Measurements from ENCODE around the gene ADCY2. TPM values are rescaled to one million over a fixed set of nuclear protein-coding genes. Genes with fewer than 3 reads are reported as not detected.

Gene ADCY2
- total RNA-seq, 2 donors from 2014 or later = 0.52 to 2.3 TPM

- ATAC-seq (no peak), DNase-seq (no peak)
- intact Hi-C loops (cut with DNase I, micrococcal nuclease) = no loop called here
These were observed 82.5 kb downstream of the ADCY2 start for GRCh38 chr5:7478459-7478858.

- DNase-seq (no peak), ATAC-seq (no peak)
- intact Hi-C loops (cut with DNase I, micrococcal nuclease) = no loop called here
These were observed 92.8 kb downstream of the ADCY2 start for GRCh38 chr5:7488734-7489133.

- DNase-seq = no peak
- ATAC-seq = no peak
- intact Hi-C loops (cut with DNase I, micrococcal nuclease) = no loop called here
These were observed 96.4 kb downstream of the ADCY2 start for GRCh38 chr5:7492371-7492770.

DNA sequence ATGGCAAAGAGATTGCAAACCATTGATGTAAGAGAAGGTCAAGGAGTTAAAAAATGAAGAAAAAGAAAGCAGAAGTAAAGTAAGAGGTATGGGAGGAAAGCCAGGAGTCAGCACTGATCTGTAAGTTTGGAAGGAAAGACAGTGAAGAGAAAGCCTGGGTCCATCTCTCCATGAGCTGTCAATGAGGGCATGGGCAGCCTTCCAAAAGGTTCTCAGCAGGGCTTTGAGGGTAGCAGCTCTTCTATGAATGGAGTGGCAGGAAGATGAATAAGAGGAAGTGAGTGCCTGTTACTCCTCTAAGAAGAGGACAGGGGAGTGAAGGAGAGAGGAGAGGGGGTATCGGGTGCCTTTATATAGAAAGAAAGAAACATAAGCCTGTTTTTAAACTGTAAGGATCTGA lies 97.1 kb downstream of the ADCY2 start:
- intact Hi-C loops (cut with DNase I, micrococcal nuclease) = no loop called here
- no peak for ATAC-seq
- no peak for DNase-seq

GRCh38 chr5:7493622-7494021 lies 97.7 kb downstream of the ADCY2 start:
- DNase-seq (no peak), ATAC-seq (no peak)
- intact Hi-C loops (cut with DNase I, micrococcal nuclease) = no loop called here

DNA sequence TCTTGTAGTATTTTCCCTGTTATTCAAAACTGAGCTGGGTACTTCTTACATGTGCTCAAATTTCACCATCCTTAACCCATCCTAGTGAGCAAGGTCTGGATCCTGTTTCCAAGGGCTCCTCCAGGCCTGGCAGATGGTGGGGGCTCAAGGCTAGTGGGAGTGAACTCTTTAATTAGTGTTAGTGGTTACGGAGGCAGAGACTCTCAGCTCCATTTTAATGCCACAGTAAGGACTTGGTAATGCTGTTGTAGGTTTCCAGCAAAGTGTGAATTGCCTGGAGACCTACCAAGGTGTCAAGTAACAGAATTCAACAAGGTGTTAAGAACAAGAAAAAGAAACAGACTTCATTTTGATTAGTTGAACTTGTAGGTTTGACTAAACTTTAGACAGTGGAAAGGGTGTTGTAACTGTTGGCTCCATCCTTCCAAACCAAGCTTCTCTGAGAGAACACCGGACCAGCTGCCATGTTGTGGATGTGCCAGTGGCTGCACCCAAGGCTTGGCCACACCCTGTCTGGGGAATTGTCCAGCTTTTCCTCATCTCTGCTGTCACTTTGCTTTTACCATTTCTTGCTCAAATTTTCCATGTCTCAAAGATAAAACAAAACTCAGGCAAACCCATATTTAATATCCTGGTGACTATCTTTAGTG lies 98.7 kb downstream of the ADCY2 start:
- ATAC-seq (no peak), DNase-seq (no peak)
- intact Hi-C loops (cut with DNase I, micrococcal nuclease) = no loop called here

DNA sequence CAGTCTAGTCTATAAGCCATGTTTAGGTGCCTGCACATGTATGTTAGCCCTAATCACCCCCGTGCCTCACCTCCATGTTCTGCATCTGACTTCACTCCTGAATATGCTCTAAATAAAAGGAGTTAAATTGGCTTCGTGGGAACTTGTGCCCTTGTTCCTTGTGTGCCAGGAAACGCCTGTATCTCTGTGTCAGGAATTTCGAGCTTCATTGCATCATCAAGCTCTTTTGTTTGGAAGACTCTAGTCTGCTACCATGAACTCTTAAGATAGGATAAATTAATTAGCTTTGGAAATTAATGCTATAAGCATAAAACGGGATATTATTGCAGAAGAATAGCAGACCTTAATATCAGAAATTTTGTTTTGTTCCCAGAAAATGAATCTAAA lies 99.2 kb downstream of the ADCY2 start:
- intact Hi-C loops (cut with DNase I, micrococcal nuclease) = no loop called here
- ATAC-seq (no peak), DNase-seq (no peak)

DNA sequence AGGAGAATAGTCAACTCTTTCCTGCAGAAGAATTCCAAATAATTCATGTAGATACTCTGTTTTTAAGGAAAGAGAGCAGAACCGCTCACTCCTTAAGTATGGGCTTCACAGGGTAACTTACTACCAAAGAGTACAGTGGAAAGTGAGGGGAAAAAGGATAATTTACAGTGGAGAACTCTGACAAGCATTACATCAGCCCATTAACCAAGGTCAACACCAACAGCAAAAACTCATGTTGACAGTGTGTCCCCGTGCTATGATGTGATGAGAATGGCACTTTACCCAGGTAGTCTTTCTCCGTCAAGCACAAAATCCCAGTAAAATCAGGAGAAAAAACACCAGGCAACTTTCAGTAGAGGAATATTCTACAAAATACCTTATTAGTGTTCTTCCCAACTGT lies 104.3 kb downstream of the ADCY2 start:
- intact Hi-C loops (cut with DNase I, micrococcal nuclease) = no loop called here
- no peak for DNase-seq
- no peak for ATAC-seq

GRCh38 chr5:7501061-7501460 lies 105.1 kb downstream of the ADCY2 start:
- DNase-seq (no peak), ATAC-seq (no peak)
- intact Hi-C loops (cut with DNase I, micrococcal nuclease) = no loop called here

- ATAC-seq (no peak), DNase-seq (no peak)
- intact Hi-C loops (cut with DNase I, micrococcal nuclease) = no loop called here
These were observed 107.6 kb downstream of the ADCY2 start for GRCh38 chr5:7503564-7503963.

- no peak for ATAC-seq
- intact Hi-C loops (cut with DNase I, micrococcal nuclease) = no loop called here
These were observed 119.5 kb downstream of the ADCY2 start for GRCh38 chr5:7515284-7515914.

GRCh38 chr5:7516253-7516652 lies 120.3 kb downstream of the ADCY2 start:
- intact Hi-C loops (cut with DNase I, micrococcal nuclease) = no loop called here
- DNase-seq = no peak
- no peak for ATAC-seq

More at GRCh38 chr5:7515284-7515914, 119.5 kb downstream of the ADCY2 start:
- DNase-seq = no peak

DNA sequence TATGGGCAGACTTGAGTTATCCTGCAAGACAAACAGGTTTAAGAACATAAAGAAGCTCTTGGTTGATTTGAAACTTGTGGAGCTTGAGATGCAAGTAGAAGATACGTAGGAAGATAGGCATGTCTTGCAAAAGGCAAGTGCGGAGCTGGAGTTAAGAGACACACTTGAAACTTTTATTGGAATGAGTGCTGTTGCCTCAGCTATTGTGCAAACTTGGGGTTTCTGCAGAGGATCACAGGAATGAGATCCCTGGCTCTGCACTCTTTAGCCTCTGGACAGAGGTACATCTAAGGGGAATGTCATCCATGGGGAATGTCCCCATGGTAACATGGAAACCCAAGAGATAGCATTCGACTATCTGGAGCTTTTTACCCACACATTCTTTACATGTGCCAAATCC lies 121.1 kb downstream of the ADCY2 start:
- intact Hi-C loops (cut with DNase I, micrococcal nuclease) = no loop called here
- no peak for ATAC-seq

DNA sequence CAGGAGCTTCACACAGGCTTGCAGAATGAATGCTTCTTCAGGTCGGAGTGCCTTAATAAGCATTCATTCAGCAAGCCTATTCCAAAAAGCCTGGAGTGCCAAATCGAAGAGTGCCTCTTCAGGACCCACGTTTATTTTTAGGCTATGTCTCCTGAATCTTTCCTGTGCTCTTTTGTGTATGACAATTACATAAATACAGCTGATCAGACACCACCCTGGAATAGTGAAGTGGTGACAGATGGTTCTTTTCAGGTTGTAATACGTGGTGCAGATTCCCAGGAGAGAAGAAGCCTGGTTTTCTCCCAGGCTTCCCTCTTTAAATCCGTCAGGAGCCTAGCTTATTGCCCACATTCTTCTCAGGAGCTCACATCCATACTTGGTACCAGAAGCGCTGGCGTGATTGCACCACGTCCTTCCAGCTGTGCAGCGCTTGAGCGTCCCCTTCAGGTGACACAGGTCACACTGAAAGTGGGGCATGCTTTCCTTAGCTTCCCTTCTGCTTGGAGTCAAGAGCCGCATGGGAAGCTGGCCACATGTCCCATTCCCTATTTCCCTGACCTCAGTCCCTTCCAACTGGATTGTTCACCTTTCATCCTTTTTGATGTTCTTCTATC lies 123.1 kb downstream of the ADCY2 start:
- DNase-seq = no peak
- intact Hi-C loops (cut with DNase I, micrococcal nuclease) = no loop called here
- ATAC-seq = no peak

More for the DNA sequence above, 121.1 kb downstream of the ADCY2 start:
- DNase-seq = no peak

DNA sequence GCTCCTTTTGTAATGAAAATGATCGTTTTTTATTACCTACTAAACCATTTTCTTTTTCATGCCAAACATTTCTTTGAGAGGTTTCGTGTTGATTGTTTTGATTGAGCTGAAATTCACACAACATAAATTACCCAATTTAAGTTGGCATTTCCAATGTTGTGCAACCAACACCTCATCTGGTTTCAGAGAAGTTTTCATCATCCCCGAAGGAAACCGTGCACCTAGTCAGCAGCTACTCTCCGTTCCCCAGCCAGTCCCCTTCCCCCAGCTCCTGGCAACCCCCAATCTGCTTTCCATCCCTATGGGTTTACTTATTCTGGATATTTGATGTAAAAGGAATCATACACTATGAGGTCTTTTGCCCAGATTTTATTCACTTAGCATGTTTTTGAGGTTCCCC lies 123.6 kb downstream of the ADCY2 start:
- ATAC-seq (no peak), DNase-seq (no peak)
- intact Hi-C loops (cut with DNase I, micrococcal nuclease) = no loop called here

DNA sequence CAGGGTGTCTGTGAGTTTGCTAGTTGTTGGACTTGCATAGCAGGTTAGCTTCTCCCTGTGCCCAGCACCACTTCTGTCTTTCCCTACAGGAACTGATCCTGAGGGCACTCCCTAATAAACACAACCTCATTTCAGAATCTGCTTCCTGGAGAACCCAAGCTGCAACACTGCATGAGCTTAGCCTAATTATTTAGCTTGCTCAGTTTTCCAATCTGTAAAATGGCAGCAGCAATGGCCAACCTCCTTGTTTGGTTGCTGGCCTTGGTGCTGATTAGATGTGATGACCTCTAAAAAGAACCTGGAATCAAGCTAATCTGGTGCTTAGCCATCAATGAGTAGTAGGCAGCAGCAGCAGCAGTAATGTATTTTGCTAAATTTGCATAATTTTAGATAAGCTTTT lies 133.9 kb downstream of the ADCY2 start:
- intact Hi-C loops (cut with DNase I, micrococcal nuclease) = no loop called here
- DNase-seq (no peak), ATAC-seq (no peak)

- ATAC-seq (no peak), DNase-seq (no peak)
- intact Hi-C loops (cut with DNase I, micrococcal nuclease) = no loop called here
These were observed 138.0 kb downstream of the ADCY2 start for GRCh38 chr5:7533941-7534340.

DNA sequence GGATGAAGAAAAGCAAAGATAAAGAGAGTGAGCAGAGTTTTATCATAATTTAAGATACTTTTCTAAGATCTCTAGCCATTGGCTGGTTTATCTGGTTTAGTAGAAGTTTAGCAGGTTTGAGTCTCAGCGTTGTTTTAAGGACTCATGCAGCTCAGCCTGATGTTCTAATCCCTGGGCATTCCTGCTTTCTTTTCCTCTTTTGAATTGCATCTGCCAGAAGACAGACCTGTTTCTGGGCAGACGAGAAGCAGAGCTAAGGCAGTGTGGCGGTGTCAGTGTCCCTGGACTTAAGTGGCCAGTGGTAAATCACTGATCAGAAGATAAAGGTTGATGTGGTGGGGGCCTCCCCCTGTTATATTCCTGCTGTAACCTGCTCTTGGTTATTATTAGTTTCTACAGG lies 138.6 kb downstream of the ADCY2 start:
- no peak for ATAC-seq
- intact Hi-C loops (cut with DNase I, micrococcal nuclease) = no loop called here

GRCh38 chr5:7537573-7537972 lies 141.6 kb downstream of the ADCY2 start:
- DNase-seq = no peak
- ATAC-seq = no peak
- intact Hi-C loops (cut with DNase I, micrococcal nuclease) = no loop called here

More for the DNA sequence above, 138.6 kb downstream of the ADCY2 start:
- no peak for DNase-seq

GRCh38 chr5:7539571-7539970 lies 143.6 kb downstream of the ADCY2 start:
- DNase-seq (no peak), ATAC-seq (no peak)
- intact Hi-C loops (cut with DNase I, micrococcal nuclease) = no loop called here

Data from left colon (tissue), 2 donors.